Activated naive CD4-positive, alpha-beta T cell treated with anti-CD3 and anti-CD28 coated beads, Interleukin-2, amount 50 U/mL, for 72 hours (primary cell): ENCODE results near the gene CNEP1R1. TPM values are rescaled to one million over a fixed set of nuclear protein-coding genes. Genes with fewer than 3 reads are reported as not detected.

ENCODE experiments used
- ATAC-seq, 2 donors: fragments of 150-1000 bp; cut with Tn5 transposase; 2 replicates each; pipeline ENCODE4 v1.10.0; 2021; ENCODE audit warnings: mild to moderate bottlenecking in 2 of 2, moderate library complexity in 2 of 2
- DNase-seq, 2 donors: peaks; one replicate each; pipeline ENCODE4 v3.0.0; 2021 to 2022; ENCODE audit warnings: low spot score in 2 of 2
- H3K27ac Mint-ChIP-seq, 2 donors: one replicate each; pipeline ENCODE4 v1.8.0; 2022; ENCODE audit warnings: mild to moderate bottlenecking in 2 of 2, mixed read lengths in 2 of 2
- H3K36me3 Mint-ChIP-seq, 2 donors: one replicate each; pipeline ENCODE4 v1.8.0; 2022; ENCODE audit warnings: mixed read lengths in 2 of 2
- H3K9me3 Mint-ChIP-seq, 2 donors: one replicate each; pipeline ENCODE4 v1.8.0; 2022; ENCODE audit warnings: mixed read lengths in 2 of 2
- total RNA-seq, 2 donors: library from RNA; stranded (reverse); gene quantifications; one replicate each; pipeline ENCODE4 v1.2.3, GENCODE V29; 2022

CNEP1R1 gene
- total RNA-seq, 2 donors from 2014 or later = 26.9 to 42.9 TPM

DNA sequence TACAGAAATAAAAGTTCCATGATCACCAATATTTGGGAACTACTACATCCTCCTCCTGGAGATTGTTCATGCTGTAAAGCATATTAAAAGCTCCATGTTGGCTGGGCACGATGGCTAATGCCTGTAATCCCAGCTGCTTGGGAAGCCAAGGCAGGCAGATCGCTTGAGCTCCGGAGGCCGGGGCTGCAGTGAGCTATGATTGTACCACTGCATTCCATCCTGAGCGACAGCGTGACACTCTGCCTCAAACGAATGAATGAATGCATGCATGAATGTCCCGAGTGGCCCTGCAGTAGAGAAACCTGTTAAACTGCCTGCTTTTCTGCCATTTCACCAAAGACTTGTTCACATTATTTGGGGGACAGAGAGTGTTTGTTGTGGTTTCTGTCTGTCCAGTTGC is 15.0 kb downstream of the CNEP1R1 start:
- DNase-seq (no peak), ATAC-seq (no peak)
- Mint-ChIP-seq H3K9me3 (no peaks in the 10 kb centered on the region), H3K27ac (no peak overlapping the region), H3K36me3 (no peaks in the 10 kb centered on the region)

DNA sequence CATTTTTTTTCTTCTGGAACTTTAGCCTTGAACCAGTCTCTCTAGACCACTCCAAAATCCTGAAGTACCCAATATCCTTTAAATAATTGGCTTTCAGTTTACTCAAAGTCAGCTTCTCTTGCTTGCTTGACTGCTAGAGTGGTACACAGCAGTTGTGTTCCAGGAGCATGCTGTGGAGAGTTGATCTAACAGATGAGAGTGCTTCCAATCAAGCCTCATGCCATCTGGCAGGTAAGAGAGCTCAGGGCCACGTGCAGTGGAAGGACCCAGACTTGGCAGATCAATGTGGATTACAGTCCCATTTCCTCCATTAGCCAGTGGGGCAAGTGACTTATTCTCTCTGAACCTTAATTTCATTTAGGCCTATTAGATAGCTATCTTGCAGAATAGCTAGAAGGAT is 15.7 kb downstream of the CNEP1R1 start:
- Mint-ChIP-seq H3K36me3 (no peaks in the 10 kb centered on the region), H3K9me3 (no peaks in the 10 kb centered on the region), H3K27ac (no peak overlapping the region)
- ATAC-seq (no peak), DNase-seq (no peak)

DNA sequence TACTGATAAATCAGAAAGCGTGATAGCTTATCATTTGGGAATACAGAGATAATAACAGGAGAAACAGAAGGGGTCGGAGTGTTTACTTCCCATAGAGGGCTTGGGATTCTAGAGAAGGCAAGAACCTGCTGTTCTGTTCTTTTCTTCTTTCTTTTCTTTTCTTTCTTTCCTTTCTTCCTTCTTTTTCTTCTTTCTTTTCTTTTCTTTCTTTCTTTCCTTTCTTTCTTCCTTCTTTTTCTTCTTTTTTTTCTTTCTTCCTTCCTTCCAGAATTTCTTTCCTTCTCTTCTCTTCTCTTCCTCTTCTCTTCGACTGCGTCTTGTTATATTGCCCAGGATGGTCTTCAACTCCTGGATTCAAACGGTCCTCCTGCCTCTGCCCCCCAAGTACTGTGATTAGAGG is 18.3 kb downstream of the CNEP1R1 start:
- no peak for ATAC-seq

DNA sequence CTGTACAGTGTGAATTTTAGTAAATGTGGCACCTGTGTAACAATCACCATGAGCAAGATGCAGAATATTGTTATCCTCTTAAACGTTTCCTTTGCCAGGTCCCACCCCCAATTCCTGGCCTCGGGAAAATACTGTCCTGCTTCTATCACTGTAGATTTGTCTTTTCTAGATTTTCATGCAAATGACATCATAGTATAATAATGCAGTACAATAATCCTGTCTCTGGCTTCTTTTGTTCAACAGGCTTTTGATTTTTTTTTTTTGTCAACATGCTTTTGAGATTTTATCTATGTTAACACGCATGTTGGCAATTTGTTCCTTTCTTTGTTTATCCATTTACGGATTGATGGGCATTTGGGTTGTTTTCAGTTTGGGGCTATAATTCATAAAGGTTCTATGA is 20.4 kb downstream of the CNEP1R1 start:
- H3K36me3 Mint-ChIP-seq = no peaks in the 10 kb centered on the region
- H3K9me3 Mint-ChIP-seq = no peaks in the 10 kb centered on the region
- H3K27ac Mint-ChIP-seq = no peak overlapping the region
- no peak for DNase-seq
- ATAC-seq = no peak

More for the DNA sequence above, 18.3 kb downstream of the CNEP1R1 start:
- H3K27ac Mint-ChIP-seq = no peak overlapping the region
- no peaks in the 10 kb centered on the region for H3K36me3 Mint-ChIP-seq
- no peaks in the 10 kb centered on the region for H3K9me3 Mint-ChIP-seq
- no peak for DNase-seq

DNA sequence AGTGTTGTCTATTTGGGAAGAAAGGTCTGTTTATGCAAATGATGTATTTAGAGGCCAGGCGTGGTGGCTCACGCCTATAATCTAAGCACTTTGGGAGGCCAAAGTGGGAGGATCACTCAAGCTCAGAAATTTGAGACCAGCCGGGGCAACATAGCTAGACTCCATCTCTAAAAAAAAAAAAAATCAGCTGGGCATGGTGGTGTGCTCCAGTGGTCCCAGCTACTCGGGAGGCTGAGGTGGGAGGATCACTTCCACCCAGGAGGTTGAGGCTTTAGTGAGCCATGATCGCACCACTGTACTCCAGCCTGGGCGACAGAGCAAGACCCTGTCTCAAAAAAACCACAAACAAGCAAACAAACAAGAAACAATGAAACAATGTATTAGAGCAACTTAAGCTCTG is 21.8 kb downstream of the CNEP1R1 start:
- DNase-seq (no peak), ATAC-seq (no peak)
- H3K27ac Mint-ChIP-seq = no peak overlapping the region
- H3K9me3 Mint-ChIP-seq = no peaks in the 10 kb centered on the region
- no peaks in the 10 kb centered on the region for H3K36me3 Mint-ChIP-seq

DNA sequence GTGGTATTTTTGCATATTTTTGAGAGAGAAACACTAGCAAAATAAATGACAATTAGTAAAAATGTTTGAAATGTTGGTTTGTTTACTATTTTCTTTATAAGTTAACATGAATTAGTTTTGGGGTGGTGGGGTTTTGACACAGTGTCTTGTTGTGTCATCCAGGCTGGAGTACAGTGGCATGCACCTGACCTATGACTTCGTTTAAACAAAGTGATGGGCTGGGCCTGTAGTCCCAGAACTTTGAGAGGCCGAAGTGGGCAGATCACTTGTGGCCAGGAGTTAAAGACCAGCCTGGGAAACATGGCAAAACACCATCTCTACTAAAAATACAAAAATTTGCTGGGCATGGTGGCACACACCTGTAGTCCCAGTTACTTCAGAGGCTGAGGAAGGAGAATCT is 22.8 kb downstream of the CNEP1R1 start:
- ATAC-seq (no peak), DNase-seq (no peak)
- H3K36me3 Mint-ChIP-seq = no peaks in the 10 kb centered on the region
- no peak overlapping the region for H3K27ac Mint-ChIP-seq
- peaks cover 0 to 6% of the 10 kb centered on the region in 2 donors for H3K9me3 Mint-ChIP-seq

DNA sequence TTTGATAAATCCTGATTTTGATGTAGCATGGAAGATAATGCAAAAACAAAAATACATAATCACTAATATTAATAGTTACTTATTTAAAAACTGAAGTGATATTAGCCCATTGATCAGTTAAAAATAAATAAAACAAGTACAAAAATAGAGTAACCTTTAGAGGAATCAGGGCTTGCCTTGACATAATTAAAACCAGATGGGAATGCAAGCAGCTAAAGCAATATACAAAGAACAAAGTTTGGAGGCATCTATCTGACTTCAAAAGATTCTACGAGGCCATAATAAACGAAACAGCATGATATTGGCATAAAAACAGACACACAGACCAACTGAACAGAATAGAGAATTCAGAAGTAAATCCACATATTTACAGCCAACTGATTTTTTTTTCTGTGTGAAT is 25.8 kb downstream of the CNEP1R1 start:
- H3K9me3 Mint-ChIP-seq = peaks cover 0 to 6% of the 10 kb centered on the region in 2 donors
- ATAC-seq (no peak), DNase-seq (no peak)
- no peaks in the 10 kb centered on the region for H3K36me3 Mint-ChIP-seq
- no peak overlapping the region for H3K27ac Mint-ChIP-seq

DNA sequence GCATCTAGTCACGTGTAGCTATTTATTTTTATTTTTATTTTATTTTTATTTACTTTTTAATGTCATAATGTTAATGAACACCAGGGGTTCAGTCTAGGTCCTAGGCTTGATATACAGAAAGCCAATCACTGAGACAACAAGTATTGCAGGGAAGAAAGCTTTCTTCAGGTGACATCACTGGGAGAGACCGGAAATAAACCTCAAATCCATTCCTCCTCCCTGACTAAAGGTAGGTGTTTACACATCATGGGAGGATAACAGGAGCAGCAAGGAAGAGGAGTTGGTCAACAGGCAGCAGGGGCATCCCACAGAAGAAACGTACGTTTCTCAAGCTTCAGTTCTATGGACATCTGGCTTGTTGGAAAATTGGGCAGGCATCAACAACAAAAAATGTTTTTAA is 31.2 kb downstream of the CNEP1R1 start:
- Mint-ChIP-seq H3K9me3 (peaks cover 0 to 10% of the 10 kb centered on the region in 2 donors), H3K36me3 (peaks cover 0 to 9% of the 10 kb centered on the region in 2 donors), H3K27ac (no peak overlapping the region)
- DNase-seq (no peak), ATAC-seq (no peak)

DNA sequence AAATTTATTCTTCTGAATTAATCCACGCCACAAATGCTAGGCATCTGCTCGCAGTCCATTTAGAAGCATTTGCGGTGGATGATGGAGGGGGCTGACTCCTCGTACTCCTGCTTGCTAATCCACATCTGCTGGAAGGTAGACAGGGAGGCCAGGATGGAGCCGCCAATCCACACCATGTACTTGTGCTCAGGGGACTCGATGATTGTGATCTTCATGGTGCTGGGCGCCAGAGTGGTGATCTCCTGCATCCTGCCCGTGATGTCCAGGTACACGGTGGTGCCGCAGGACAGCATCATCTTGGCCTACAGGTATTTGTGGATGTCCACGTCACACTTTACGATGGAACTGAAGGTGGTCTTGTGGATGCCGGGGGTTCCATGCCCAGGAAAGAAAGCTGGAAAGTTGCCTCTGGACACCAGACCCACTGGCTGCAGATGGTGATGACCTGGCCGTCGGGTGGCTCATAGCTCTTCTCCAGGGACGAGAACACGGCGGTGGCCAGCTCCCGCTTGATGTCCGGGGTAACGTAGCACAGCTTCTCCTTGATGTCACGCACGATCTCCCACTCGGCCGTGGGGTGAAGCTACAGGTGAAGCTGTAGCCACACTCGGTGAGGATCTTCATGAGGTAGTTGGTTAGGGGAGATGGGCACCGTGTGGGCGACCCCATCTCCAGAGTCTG is 33.2 kb downstream of the CNEP1R1 start:
- no peak for ATAC-seq
- Mint-ChIP-seq H3K27ac (no peak overlapping the region), H3K9me3 (peaks cover 0 to 5% of the 10 kb centered on the region in 2 donors), H3K36me3 (peaks cover 0 to 9% of the 10 kb centered on the region in 2 donors)
- DNase-seq = no peak

DNA sequence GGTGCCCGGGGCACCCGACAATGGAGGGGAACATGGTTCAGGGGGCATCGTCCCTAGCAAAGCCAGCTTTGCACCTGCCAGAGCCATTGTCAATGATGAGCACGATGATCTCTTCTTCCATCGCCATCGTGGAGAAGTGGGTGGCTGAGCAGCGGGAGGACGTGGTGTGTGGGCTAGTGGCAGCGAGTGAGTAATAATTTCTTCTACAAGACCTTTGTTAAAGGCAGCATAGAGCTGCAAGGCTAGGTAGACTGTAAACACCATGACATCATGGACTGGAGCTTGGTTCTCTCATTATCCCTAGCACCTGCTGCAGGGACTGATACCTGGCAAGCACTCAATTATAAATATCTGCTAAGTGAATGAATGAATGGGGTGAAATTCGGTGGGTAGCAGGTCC is 34.1 kb downstream of the CNEP1R1 start:
- peaks cover 0 to 9% of the 10 kb centered on the region in 2 donors for H3K36me3 Mint-ChIP-seq
- H3K9me3 Mint-ChIP-seq = peaks cover 0 to 5% of the 10 kb centered on the region in 2 donors
- peak; percentile 26 to 57 for ATAC-seq
- no peak overlapping the region for H3K27ac Mint-ChIP-seq
- no peak for DNase-seq

DNA sequence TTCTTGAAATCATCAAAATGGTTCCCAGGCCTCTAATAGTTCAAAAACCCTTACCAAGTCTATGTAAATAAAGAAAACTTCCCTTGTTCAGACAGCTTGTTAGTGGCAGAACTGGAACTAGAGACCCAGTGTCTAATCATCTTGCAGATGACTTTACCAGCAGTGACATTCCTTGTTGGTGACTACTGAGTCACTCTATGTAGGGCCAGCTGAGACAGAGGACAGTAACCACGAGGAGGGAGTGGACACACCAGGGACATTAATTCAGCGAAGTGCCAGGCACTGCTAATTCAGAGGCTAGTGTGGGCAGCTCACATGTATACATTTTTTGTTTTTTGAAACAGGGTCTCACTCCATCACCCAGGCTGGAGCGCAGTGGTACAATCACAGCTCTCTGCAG is 34.6 kb downstream of the CNEP1R1 start:
- no peak for DNase-seq
- peaks cover 0 to 9% of the 10 kb centered on the region in 2 donors for H3K36me3 Mint-ChIP-seq
- no peak overlapping the region for H3K27ac Mint-ChIP-seq
- no peak for ATAC-seq
- H3K9me3 Mint-ChIP-seq = peaks cover 0 to 5% of the 10 kb centered on the region in 2 donors

DNA sequence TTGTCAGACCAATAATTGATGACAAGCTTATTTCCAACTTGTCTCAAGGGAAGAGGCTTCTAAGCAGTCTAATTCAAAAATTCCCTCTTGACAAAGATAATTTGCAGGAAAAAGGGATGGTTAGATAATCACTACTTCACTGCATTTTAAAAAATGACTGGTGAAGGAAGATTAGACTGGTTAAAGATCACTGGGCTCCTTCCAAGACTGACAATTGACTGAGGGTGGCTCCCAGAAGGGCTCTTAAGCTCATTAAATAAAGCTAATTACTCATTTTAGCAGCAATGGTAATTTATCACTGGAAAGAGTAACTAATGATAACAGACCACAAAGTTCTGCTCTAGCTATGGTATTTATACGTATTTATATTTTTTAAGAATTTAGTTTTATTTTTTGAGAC is 36.3 kb downstream of the CNEP1R1 start:
- no peak overlapping the region for H3K27ac Mint-ChIP-seq
- no peak for DNase-seq
- peaks cover 0 to 1% of the 10 kb centered on the region in 2 donors for H3K9me3 Mint-ChIP-seq
- ATAC-seq = no peak
- H3K36me3 Mint-ChIP-seq = peaks cover 0 to 6% of the 10 kb centered on the region in 2 donors

DNA sequence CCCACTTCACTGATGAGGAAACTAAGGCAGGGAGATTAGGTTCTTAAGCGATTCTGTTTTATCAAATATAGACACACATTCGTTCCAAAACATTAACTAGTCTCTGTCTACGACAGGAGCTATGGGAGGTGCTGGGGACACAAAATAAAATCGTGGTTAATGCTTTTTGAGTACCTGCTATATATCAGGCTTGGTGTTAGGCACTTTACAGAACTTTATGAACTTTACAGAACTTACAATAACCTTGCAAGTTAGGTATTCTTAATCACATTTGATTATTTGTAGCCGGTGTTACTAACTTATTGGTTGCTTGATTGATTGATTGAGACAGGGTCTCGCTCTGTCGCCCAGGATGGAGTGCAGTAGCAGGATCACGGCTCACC is 40.2 kb downstream of the CNEP1R1 start:
- Mint-ChIP-seq H3K9me3 (no peaks in the 10 kb centered on the region), H3K36me3 (peaks cover 12 to 18% of the 10 kb centered on the region in 2 donors), H3K27ac (peak overlapping the region; percentile 80 to 85)
- DNase-seq (no peak), ATAC-seq (no peak)

DNA sequence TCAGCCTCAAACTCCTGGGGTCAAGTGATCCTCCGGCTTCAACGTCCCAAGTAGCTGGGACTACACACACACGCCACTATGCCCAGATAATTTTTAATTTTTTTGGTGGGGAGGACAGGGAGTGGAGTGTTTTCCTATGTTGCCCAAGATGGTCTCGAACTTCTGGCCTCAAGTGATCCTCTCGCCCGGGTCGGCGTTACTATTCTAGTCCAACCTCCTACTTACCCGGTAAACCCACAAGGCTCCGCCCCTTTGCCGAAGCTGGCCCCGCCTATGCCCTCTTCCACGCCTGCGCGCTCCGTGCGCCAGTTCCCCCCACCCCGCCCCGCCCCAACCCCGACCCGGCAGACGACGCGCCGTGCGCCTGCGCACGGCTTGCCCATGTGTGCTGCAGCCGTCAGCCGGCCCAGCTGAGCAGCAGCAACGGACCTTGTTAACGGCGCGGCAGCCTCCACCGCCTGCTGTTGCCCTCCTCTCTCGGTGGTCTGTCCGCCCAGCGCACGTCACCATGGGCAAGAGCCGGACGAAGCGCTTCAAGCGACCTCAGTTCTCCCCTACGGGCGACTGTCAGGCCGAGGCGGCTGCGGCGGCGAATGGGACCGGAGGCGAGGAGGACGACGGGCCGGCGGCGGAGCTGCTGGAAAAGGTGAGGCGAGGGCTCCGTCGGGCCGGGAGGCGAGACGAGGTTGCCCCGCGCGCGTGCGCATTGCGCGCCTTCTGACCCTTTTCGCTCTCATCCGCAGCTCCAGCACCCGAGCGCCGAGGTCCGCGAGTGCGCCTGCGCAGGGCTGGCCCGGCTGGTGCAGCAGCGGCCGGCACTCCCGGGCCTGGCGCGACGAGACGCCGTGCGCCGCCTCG is 40.8 kb downstream of the CNEP1R1 start, which contains the start of gene HEATR3:
TSS of gene HEATR3 (plus strand) at position 347 of the 858 bp plus-strand sequence. CDS start at position 509, 162 bp downstream.
- no peaks in the 10 kb centered on the region for H3K9me3 Mint-ChIP-seq
- H3K27ac Mint-ChIP-seq = peak within 1 kb of the TSS; percentile 80 to 85
- ATAC-seq (peak; percentile 84 to 89), DNase-seq (peak; percentile 93 to 98)
- peaks cover 15 to 18% of the 10 kb centered on the region in 2 donors for H3K36me3 Mint-ChIP-seq

DNA sequence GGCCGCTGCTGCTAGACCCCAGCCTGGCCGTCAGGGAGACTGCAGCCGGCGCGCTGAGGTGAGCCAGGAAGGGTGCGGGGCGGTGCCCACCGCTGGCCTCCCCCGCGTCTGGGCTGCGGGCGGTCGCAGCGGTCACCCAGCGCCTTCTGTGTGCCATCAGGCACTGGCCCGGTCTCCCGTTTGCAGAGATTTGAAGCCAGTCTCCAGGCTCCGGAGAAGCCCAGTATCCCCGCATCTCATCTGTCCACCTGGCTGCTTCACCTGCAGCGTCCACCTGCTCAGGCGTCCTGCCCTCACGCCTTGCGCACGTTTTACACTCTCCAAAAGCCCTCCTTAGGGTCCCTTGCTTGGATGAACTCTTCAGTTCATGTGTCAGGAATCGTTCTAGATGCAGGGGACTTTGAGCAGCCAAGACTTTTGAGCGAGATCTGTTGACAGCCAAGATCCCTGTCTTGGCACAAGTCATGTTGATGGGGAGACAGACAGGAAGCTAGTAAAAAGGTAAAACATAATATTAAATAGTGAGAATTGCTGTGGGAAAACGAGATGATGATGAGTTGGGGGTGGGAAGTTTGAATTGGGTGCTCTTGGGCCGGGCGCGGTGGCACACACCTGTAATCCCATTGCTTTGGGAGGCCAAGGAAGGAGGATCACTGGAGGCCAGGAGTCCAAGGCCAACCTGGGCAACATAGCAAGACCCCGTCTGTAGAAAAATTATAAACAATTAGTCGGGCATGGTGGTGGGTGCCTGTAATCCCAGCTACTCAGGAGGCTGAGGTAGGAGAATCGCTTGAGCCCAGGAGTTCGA is 41.7 kb downstream of the CNEP1R1 start:
- Mint-ChIP-seq H3K27ac (peak overlapping the region; percentile 80 to 84), H3K36me3 (peaks cover 18 to 20% of the 10 kb centered on the region in 2 donors), H3K9me3 (no peaks in the 10 kb centered on the region)
- ATAC-seq (no peak), DNase-seq (no peak)

DNA sequence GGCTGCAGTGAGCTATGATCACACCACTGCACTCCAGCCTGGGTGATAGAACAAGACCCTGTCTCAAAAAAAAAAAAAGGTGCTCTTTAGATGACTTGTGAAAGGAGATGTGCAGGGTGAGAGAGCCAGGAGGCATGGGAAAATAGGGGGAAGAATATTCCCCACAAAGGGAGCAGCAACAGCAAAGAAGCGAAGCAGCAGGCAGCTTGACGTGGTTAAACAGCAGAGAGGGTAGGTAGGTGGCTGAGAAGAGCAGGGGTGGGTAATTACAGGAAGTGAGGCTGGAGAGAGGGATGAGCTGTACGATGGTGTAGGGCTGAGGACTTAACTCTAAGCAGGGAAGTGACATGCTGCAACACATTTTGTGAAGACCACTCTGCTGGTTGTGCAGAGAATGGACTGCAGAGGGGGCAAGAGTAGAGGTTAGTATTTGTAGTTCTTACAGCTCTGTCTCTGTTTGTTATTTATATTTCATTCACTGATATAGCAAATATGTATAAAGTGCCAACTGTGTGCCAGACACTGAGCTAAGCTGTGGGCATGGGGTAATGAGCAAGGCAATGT is 42.3 kb downstream of the CNEP1R1 start:
- Mint-ChIP-seq H3K36me3 (peaks cover 18 to 23% of the 10 kb centered on the region in 2 donors), H3K27ac (peak overlapping the region; percentile 80 to 84), H3K9me3 (no peaks in the 10 kb centered on the region)
- ATAC-seq (peak; percentile 19 to 43), DNase-seq (peak in 1 of 2 donors; percentile 39)
